HUDEP-2 (cell line): ENCODE results near the gene TAAR9.

Experiments
- DNase-seq, 76 experiments: peaks; one replicate each; lab custom pipeline; 2025; ENCODE audit not compliant: unreplicated experiment in 76 of 76; lab: John Stamatoyannopoulos, UW

The TAAR9 gene

DNA sequence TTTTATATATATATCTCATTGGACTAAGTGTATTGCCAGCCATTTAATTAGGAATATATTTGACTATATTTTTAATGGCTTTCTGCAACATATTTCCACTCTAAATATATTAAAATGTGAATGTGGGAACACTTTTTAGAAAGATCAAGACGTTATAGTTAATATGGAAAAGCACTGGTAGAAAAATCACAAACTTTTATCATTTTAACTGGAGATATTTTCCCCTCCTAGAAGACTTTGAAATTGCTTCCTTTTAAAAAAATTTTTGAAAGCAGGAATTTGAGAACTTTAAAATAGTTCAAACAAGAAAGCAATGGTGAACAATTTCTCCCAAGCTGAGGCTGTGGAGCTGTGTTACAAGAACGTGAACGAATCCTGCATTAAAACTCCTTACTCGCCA, at the start of gene TAAR9:
Gene TAAR9, plus strand, starts transcription at position 301 of the 400 bp plus-strand sequence. Its CDS starts 13 bp downstream, at position 314.
- DNase-seq, result no peak

DNA sequence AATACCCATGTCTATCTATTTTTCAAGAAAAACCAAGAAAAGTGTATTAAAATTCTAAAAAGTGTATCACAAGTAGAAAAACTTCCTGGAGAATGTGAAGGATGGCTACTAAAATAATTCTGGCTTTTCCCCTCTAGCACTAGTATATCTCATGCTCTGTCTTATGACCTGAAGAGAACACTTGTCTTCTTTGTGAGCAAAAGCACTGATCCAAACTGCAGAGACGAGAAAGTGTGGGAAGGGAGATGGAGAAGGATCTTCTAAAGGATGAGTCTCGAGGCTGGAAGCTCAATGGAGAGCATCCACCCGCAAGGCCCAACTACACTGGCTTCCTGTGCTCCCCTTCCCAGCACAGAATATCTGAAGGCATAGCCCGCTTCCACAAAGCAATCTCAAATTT, 48.7 kb upstream of the TAAR9 start:
- DNase-seq, result no peak

- DNase-seq, result no peak
Measured at GRCh38 chr6:132490024-132490423, 48.1 kb upstream of the TAAR9 start.

- no peak for DNase-seq
Measured at GRCh38 chr6:132490478-132491204, 47.4 kb upstream of the TAAR9 start.

DNA sequence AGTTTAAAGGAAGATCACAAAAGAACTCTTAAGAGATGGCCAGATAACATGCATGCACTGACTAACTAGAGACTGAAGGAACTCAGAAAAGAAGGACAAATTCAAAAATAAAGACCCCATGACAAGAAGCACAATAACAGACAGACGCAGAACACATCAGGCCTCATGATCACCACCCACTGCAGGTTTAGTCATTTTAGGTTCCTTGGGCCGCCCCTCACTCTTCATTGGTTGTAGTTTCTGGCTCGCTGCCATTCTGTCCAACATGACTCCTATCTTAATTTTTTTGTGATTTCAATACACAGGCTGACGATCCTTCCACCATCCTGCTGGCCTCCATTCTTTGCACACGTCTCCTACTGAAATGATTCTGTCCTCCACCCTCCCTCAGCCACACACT, 46.8 kb upstream of the TAAR9 start:
- DNase-seq, result peak in 27 of 76 experiments; percentile 9 to 51 (median 28)

GRCh38 chr6:132491881-132492280, 46.2 kb upstream of the TAAR9 start:
- DNase-seq, result no peak

GRCh38 chr6:132494954-132495353, 43.1 kb upstream of the TAAR9 start:
- no peak for DNase-seq

DNA sequence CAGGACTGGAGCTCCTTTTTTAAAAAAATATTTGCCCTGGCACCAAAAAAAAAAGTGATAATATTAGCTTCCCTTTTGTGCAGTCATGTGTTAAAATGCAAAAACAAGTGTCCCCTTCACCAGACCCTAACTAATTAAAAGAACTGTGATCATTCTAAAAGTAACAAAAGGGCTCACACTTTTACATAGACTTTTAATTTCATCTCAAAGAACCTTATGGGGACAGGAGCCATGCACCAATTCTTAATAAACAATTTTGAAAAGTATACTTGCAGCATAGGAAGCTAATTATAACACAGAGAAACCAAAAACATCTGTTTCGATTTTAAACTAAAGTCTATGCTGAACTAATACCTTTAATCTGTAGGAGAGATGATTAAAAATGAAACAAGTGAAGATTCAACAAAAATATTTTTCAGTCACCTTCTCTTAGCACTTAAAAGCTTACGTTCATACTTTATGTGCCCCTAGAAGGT, 42.4 kb upstream of the TAAR9 start:
- DNase-seq, result no peak

DNA sequence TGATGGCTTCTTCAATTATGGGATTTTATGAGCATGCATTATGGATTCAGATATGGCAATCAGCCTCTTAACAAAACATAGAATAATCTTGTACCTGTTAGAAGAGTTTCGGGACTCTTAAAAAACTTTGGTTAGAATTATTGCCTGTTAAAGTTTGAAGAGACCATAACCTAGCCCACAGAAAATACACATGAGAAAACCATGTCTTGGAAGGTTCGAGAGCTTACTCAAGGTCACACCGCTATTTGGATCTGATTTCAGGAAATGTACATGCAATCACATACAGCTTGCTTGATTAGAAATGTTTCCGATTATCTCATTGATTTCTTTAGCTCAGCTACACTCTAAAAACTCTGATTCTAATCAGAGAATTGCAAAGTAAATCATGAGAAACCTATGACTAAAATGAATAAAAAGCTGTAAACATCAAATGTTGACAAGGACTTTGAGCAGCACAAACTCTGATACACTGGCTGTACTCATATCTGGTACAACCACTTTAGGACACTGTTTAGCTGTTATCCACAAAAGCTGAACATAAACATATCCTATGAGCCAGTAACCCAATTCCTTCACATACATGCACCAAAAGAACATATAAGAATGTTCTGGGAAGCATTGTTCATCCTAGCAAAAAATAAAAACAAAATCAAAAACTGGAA, 41.4 kb upstream of the TAAR9 start:
- DNase-seq, result no peak

GRCh38 chr6:132498638-132499037, 39.4 kb upstream of the TAAR9 start:
- DNase-seq, result no peak

DNA sequence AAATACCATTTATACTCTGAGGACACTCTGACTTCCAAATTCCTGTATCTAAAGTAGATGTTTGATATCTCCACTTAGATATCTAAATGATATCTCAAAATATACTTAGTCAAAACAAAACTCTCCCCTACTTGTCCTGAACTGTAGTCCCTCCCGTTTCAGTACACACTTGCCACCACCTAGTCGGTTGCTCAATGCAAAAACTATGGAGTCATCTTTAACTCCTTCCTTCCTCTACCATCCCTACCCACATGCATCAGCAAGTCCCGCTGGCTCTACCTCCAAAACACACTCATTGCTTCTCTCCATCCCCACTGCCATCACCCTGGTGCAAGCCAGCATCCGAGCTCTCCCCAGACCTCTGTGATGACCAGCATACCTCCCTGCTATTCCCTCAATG, 38.3 kb upstream of the TAAR9 start:
- no peak for DNase-seq

- DNase-seq, result no peak
Measured at GRCh38 chr6:132504757-132505156, 33.3 kb upstream of the TAAR9 start.

GRCh38 chr6:132505158-132505557, 32.9 kb upstream of the TAAR9 start:
- DNase-seq, result no peak

DNA sequence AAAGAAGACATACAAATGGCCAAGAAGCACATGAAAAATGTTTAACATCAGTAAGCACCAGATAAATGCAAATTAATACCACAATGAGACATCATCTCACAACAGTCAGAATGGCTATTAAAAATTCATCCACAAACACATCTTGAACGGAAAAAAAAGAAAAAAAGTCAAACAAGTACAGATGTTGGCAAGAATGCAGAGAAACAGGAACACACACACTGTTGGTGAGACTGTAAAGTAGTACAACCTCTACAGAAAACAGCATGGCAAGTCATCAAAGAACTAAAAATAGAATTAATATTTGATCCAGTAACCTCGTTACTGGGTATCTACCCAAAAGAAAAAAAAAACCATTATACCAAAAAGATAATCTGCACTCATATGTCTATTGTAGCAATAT, 31.6 kb upstream of the TAAR9 start:
- no peak for DNase-seq

- DNase-seq, result no peak
Measured at GRCh38 chr6:132506869-132507808, 30.9 kb upstream of the TAAR9 start.

DNA sequence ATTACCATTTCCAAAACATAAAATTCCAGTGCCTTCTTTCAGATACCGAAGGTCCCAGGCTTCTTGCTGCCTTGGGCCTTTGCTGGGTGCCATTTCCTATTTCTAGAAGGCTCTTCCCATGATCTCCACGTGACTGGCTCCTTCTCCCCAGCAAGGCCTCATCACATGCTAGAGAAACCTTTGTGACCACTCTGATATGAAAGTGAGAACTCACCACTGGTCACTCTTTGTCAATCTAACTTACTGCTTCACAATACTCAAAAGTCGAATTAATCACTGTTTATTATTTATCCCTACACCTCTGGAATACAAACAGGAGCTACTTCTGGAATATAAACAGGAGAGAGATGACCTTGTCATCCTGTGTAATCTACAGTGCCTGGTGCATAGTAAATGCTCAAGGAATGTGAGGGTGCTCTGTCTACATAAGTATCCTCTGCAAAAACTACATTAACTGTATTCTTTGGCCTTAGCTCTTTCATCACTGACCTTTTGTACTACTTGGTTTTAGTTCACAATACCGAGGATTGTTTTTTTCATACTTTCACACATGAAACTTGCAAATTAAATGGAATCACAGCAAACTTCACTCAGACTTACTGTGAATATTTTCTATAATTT, 26.8 kb upstream of the TAAR9 start:
- peak in 18 of 76 experiments; percentile 3 to 47 (median 20) for DNase-seq

GRCh38 chr6:132511831-132512220, 26.3 kb upstream of the TAAR9 start:
- DNase-seq, result peak in 2 of 76 experiments; percentile 12 to 19

- no peak for DNase-seq
Measured at GRCh38 chr6:132512342-132512637, 25.8 kb upstream of the TAAR9 start.

DNA sequence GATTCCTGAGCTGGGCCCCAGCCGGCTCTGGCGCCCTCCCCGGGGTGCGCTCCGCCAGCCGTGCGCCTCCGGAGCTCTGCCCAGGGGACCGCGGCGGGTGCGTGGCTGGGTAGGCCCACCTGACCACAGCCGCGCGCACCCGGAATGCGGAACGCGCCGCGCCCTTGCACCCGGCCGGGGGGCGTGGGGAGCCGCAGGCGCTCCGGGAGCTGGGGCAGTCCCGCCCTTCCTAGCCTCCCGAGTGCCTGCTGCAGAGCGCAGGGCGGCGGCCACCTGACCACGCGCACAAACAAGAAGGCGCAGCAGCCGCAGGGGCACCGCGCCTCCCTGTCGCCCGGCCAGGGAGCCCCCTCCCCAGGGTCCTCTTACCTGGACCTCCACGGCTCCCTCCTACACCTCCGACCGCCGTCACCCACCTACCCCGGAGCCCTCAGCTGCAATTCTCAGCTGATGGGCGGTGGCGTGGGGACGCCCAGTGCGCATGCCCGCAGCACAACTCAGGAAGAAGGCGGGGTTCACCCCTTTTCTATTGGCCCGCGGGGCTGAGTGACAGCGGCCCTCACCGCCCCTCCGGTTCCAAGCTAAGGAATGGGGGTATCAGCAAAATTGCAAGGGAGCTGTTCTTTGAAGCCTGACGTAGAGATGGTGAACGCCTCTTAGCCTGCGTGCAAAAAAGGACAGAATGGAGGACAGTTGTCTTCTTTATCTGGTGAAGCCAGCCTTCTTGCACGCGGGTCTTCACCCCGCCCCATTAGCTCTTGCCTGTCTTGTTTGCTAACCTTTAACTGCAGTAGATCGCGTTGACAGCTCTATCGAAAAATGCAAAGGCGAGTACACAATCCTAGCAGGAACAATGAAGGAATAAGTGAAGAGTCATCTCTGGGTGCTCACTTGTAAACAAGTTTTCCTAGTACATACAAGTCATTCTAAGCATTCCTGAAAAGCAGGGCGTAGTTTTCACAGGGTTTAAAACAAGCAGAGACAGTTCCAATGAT, 25.1 kb upstream of the TAAR9 start, which contains the start of gene STX7:
Gene STX7, minus strand, starts transcription at position 479 of the 995 bp plus-strand sequence. CDS start 9,586 bp downstream, outside the sequence.
- DNase-seq, result peak; percentile 48 to 99 (median 90)
